A204.1 (cell line): Measurements from ENCODE around the gene OPN1SW.

Experiments used
- FAIRE-seq: peaks from 2 replicates; lab custom pipeline; 2012; peaks lifted over from hg19 to GRCh38; lab: Jason Lieb, UNC

The OPN1SW gene

GRCh38 chr7:128731184-128731583 lies 44.4 kb downstream of the OPN1SW start:
- FAIRE-seq: no peak

DNA sequence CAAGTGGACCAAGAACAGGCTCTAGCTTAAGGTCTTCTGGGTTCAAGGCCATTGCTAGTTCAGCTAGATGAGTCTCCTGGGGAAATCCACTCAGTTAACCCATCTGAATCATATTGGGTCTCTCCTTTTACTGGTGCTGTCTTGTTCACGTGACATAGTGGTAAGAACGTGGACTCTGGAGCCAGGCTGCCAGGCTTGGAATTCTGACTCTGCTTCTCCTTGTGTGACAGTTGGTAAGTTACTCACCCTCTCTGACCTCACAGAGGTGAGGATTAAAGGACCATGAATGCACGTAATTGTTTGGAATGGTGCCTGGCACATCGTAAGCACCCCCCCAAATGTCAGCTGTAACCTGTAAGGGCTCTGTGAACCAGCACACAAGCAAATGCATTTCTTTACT lies 46.1 kb downstream of the OPN1SW start:
- no peak for FAIRE-seq

DNA sequence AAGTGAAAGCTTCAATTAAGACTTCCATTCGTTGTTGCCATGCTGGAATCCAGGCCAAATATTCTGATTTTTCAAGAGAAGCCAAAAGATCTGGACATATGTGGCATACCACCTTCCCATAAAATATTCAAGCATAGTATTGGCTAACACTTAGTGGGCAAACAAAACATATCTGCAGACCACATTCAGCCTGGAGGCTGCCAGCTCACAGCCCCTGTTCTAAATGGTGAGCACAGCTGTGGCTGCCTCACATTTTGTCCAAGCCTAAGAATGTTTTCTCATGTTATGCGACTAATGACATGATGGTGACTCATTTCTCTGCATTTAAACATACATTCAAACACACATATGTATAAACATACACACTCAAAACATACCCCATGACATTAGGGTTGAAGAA lies 47.0 kb downstream of the OPN1SW start:
- FAIRE-seq: no peak

DNA sequence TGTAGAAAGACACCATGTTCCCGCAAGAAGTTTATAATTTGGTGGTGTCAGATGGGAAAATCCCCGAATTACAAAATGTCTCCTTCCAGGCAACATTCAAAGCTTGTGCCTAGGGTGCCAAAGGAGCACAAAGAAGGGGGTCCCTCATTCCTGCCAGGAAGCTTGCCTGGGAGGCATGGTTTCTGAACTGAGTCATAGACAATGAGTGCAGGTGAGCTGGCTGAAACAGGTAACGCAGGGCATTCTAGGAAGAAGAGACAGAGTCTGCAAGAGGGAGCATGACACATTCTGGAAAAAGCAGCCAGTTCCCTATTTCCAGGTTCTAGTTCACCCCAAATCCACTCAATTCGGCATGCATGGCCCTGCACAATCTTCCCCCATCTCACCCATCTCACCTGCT lies 48.4 kb downstream of the OPN1SW start:
- FAIRE-seq: no peak

DNA sequence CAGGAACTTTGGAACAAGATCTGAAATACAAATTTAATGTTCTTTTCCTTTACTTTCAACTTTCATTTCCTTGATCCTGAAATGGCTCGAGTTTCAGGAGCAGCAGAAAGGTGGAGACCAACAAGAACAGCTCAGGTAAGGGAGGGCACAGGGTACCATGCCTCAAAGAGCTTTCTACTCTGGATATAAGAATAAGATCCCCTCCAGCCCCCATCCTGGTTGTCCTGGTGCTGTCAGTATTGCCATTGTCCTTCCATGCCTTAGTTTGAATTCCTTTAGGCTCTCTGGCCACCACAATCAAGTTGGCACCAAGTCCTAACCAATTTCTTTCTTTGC lies 48.9 kb downstream of the OPN1SW start:
- FAIRE-seq: no peak

GRCh38 chr7:128726059-128726736 lies 49.4 kb downstream of the OPN1SW start:
- FAIRE-seq: no peak

GRCh38 chr7:128725531-128725930 lies 50.1 kb downstream of the OPN1SW start:
- FAIRE-seq: no peak

DNA sequence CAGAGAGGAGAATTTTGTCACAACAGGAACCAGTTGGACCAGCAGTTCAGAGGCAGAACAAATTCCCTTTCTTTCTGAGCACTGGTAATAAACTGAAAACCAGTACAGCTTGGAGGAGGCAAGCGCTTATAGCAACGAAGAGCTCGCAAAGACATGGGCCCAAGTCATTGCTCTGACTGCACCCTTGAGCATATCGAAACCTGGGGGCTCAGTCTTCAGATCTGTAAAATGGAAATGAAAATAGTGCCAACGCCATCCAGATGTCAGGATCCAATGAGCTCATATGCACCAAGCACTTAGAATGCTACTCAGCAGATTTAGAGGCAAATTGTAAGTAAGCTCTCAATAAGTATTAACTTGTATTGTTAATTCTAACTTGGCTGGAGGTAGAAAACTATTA lies 50.9 kb downstream of the OPN1SW start:
- FAIRE-seq: no peak
